CD4-positive, alpha-beta T cell treated with Interleukin-4 for 1 hour (primary cell): Measurements from ENCODE around the gene CST1.

ENCODE experiments used
- DNase-seq, 2 donors: peaks; one replicate each; pipeline ENCODE4 v3.0.0-alpha.2; 2020 to 2022

CST1 gene

GRCh38 chr20:23700931-23701330, 49.8 kb downstream of the CST1 start:
- no peak for DNase-seq

- DNase-seq = no peak
Observed at GRCh38 chr20:23697947-23698346, 52.8 kb downstream of the CST1 start.
